Right atrium auricular region (tissue), 2 donors: ENCODE data around the gene NRCAM. TPM values are rescaled to one million over a fixed set of nuclear protein-coding genes. Genes with fewer than 3 reads are reported as not detected.
"Not testable (repeated sequence)": the region's sequence is repeated elsewhere in the genome, so short reads cannot be mapped to it uniquely, and the experiment has no call there.

Source experiments
- DNase-seq: peaks from one replicate; pipeline ENCODE4 v3.0.0-alpha.2; 2019; ENCODE audit warnings: low spot score
- H3K27ac ChIP-seq, 2 donors: fragments of 200-600 bp; sonication (generic); 1 replicate in 1 of 2; 2 replicates in 1 of 2; pipeline ENCODE4 v1.5.1; 2016 to 2019
- H3K27me3 ChIP-seq, 2 donors: fragments of 200-600 bp; sonication (generic); one replicate each; pipeline versions ENCODE4 v1.5.1 to v1.6.0; 2017 to 2019
- H3K36me3 ChIP-seq: fragments of 200-600 bp; sonication (generic); one replicate; pipeline ENCODE4 v1.5.1; 2016
- H3K4me1 ChIP-seq, 2 donors: fragments of 200-600 bp; sonication (generic); one replicate each; pipeline versions ENCODE4 v1.5.1 to v1.6.0; 2017 to 2019
- H3K4me3 ChIP-seq, 2 donors: fragments of 200-600 bp; sonication (generic); 1 replicate in 1 of 2; 2 replicates in 1 of 2; pipeline ENCODE4 v1.5.1; 2017 to 2019; ENCODE audit warnings: mild to moderate bottlenecking in 1 of 2, moderate library complexity in 1 of 2
- H3K9me3 ChIP-seq, 2 donors: fragments of 200-600 bp; sonication (generic); one replicate each; pipeline ENCODE4 v1.5.1; 2019
- total RNA-seq, 2 donors: library from RNA; depleted of rRNA; stranded (reverse); fragments of >200 nt; gene quantifications; one replicate each; pipeline ENCODE4 v1.1.0, GENCODE V29; 2016
- TF ChIP-seq, protein P1 (sequence below), 2 donors: fragments of 200-600 bp; sonication (generic); IDR thresholded peaks; one replicate each; pipeline ENCODE4 v1.5.1; 2019; ENCODE audit warnings: antibody characterized with exemption in 2 of 2

The NRCAM gene
- under 1 TPM; 0.63 to 0.93 TPM for total RNA-seq

GRCh38 chr7:108455998-108456677, at the start of gene NRCAM:
NRCAM (minus strand) TSS chr7:108456436; CDS start chr7:108240064, 216,372 bp downstream.
- H3K27me3 ChIP-seq: peaks cover 7 to 15% of the 10 kb centered on the region in 2 donors
- H3K4me1 ChIP-seq: peaks cover 0 to 23% of the 10 kb centered on the region in 2 donors
- TF ChIP-seq, protein P1, sequence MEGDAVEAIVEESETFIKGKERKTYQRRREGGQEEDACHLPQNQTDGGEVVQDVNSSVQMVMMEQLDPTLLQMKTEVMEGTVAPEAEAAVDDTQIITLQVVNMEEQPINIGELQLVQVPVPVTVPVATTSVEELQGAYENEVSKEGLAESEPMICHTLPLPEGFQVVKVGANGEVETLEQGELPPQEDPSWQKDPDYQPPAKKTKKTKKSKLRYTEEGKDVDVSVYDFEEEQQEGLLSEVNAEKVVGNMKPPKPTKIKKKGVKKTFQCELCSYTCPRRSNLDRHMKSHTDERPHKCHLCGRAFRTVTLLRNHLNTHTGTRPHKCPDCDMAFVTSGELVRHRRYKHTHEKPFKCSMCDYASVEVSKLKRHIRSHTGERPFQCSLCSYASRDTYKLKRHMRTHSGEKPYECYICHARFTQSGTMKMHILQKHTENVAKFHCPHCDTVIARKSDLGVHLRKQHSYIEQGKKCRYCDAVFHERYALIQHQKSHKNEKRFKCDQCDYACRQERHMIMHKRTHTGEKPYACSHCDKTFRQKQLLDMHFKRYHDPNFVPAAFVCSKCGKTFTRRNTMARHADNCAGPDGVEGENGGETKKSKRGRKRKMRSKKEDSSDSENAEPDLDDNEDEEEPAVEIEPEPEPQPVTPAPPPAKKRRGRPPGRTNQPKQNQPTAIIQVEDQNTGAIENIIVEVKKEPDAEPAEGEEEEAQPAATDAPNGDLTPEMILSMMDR (IDR thresholded peaks at IDR 0.05): no peak
- no peak within 1 kb of the TSS for H3K27ac ChIP-seq
- DNase-seq: no peak
- H3K36me3 ChIP-seq: no peaks in the 10 kb centered on the region
- peak within 1 kb of the TSS; percentile 30 to 51 for H3K4me3 ChIP-seq
- no peaks in the 10 kb centered on the region for H3K9me3 ChIP-seq

DNA sequence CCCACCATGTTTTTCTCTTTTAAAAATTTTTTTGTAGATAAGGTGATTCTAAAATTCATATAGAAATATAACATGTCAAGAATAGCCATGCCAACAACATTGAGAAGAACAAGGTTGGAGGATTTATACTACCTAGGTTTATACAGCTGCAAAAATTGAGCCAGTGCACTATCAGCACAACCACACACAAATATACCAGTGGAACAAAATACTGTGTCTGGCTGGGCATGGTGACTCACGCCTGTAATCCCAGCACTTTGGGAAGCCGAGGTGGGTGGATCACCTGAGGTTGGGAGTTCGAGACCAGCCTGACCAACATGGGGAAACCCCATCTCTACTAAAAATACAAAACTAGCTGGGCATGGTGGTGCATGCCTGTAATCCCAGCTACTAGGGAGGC, 48.3 kb upstream of the NRCAM start:
- not testable (repeated sequence) for H3K27me3 ChIP-seq, DNase-seq, H3K27ac ChIP-seq, H3K4me1 ChIP-seq, H3K4me3 ChIP-seq, H3K9me3 ChIP-seq
- H3K36me3 ChIP-seq: peaks cover 26% of the 10 kb centered on the region

- TF ChIP-seq, protein P1 (IDR thresholded peaks at IDR 0.05): no peak
- H3K9me3 ChIP-seq: no peaks in the 10 kb centered on the region
- DNase-seq: no peak
- no peaks in the 10 kb centered on the region for H3K27me3 ChIP-seq
- no peak overlapping the region for H3K27ac ChIP-seq
- H3K4me3 ChIP-seq: no peak overlapping the region
- no peaks in the 10 kb centered on the region for H3K4me1 ChIP-seq
- peaks cover 26% of the 10 kb centered on the region for H3K36me3 ChIP-seq
Observed at GRCh38 chr7:108503112-108504026, 47.1 kb upstream of the NRCAM start.

- peaks cover 38% of the 10 kb centered on the region for H3K36me3 ChIP-seq
- no peaks in the 10 kb centered on the region for H3K9me3 ChIP-seq
- TF ChIP-seq, protein P1 (IDR thresholded peaks at IDR 0.05): no peak
Observed at GRCh38 chr7:108499566-108499965, 43.3 kb upstream of the NRCAM start.

GRCh38 chr7:108498481-108498880, 42.2 kb upstream of the NRCAM start:
- Histone ChIP-seq H3K4me1 (no peaks in the 10 kb centered on the region), H3K4me3 (no peak overlapping the region), H3K27me3 (no peaks in the 10 kb centered on the region), H3K36me3 (peaks cover 43% of the 10 kb centered on the region), H3K9me3 (no peaks in the 10 kb centered on the region), H3K27ac (no peak overlapping the region)
- TF ChIP-seq, protein P1 (IDR thresholded peaks at IDR 0.05): no peak
- DNase-seq: no peak

More at GRCh38 chr7:108499566-108499965, 43.3 kb upstream of the NRCAM start:
- no peak overlapping the region for H3K4me3 ChIP-seq
- no peak overlapping the region for H3K27ac ChIP-seq
- no peaks in the 10 kb centered on the region for H3K4me1 ChIP-seq
- no peaks in the 10 kb centered on the region for H3K27me3 ChIP-seq
- DNase-seq: no peak

- no peaks in the 10 kb centered on the region for H3K9me3 ChIP-seq
- H3K4me3 ChIP-seq: no peak overlapping the region
- H3K36me3 ChIP-seq: peaks cover 43% of the 10 kb centered on the region
- H3K27me3 ChIP-seq: no peaks in the 10 kb centered on the region
- TF ChIP-seq, protein P1 (IDR thresholded peaks at IDR 0.05): peak; percentile 78 to 82
- no peaks in the 10 kb centered on the region for H3K4me1 ChIP-seq
- no peak for DNase-seq
- H3K27ac ChIP-seq: no peak overlapping the region
Observed at GRCh38 chr7:108497082-108497725, 41.0 kb upstream of the NRCAM start.
